ENCODE data around the gene CRMP1.

Gene CRMP1

DNA sequence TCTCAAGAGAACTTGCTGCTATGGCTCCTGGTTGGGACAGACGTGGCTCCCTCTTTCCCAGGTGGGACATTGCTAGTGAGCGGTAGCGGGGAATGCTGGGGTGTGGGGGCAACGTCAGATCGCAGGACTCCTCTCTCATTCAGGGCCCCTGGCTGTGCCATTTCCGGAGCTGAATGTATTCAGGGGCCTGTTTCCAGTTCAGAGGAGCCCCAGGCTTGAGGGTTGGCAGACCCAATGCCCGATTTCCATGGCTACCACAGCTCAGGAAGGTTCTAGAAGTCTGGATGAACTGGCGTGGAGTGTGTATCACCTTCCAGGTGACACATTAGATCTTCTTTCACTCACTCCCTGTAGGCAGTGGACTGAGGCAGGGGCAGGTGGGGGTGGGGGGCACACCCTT is 26.2 kb upstream of the CRMP1 start:
- DNase-seq: no peak

DNA sequence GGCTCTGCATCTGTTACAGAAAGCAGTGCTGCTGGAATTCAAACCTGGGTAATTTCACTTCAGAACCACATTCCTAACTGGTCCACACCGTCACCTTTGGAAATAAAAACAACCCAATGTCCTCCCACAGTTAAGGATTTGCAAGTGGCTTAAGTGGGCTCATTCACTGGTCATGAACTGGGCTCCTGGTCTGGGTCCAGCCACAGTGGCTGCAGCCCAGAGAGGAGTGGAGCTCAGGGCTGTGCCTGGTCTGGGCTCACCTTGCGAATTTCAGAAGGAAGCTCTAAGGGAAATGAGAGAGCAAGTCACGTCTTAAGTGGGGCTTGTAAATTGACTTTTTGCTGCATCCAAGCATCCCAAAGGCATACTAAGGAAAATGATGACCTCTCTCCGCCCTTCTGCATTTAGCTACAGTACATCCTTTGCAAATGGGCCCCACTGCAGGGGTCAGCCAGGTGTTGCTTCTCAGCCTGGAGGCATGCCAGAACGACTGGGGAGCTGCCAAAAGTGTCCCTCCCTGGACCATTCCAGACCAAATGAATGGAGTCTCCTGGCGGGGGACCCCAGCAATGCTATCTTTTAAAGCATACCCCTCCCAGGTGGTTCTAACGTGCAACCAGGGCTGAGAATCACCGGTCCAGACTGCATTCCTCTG is 25.6 kb upstream of the CRMP1 start:
- DNase-seq: no peak

DNA sequence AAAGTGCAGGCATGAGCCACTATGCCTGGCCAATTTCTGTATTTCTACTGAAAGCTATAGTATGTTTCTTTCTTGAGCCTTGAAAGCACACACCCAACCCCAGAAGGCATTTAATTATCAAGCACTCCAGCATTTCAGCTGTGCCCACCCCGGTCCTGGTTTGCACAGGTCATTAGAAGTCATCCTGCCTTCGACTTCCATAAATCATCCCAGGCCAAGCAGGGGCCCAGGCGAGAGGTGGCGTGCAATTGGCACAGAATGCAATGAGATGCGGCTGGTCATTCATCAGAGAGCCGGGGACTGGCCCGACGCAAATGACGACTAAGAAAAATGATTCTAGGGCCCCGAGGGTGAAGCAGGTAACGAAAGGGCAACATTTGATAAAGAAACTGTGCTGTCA is 24.8 kb upstream of the CRMP1 start:
- DNase-seq: no peak

DNA sequence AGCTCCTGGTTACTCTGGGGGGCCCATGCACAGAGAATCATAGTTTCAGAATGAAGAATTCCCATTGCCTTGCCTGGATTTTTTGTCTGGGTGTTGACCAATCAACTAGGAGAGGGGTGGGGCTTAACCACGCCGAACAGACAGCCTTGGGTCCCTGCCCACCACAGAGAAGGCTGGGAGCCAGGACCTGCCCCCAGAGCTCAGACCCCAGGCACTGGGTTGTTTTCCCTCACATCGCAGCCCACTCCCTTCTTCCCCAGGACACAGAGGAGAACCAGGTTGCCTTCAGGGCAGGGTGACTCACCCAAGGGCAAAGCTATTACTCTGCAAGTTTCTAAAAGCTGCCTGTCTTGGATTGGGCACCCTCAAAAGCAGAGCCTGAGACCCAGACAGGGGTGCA is 23.3 kb upstream of the CRMP1 start:
- no peak for DNase-seq

DNA sequence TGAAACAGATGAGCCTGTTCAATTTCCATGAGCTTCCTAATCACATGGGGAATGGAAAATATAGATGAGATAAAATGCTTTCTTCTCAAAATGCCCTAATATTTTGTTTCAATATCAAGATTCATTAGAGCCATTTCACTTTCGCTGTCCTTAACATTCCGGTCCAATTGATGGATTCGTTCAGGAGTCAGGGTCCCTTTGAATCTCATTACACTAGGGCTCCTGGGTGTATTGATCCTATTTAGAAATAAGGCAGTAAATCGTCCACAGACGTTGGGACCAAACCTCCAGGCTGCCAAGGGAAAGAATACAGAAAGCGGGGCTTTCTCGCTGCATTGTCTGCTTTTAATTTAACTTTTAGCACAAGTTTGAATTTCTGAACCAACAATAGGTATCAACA is 20.6 kb upstream of the CRMP1 start:
- DNase-seq: no peak

DNA sequence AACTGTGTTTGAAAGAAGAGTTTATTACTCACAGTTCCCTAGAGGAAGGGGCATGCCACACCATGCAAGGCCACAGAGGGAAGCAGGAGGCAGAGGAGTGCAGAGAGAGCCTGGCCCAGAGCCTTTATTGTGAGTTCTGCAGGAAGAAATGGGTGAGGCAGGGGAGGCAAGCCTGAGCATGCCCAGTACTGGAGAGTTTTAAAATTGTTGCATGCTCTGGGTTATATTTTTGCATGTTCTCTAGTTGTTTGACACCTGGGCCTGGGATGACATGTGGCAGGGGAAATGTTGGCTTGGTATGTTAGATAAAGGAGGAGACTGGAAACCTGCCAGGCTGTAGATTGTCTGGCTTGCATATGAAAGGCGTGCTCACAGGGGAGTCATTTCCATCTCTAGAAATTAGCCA is 19.7 kb upstream of the CRMP1 start:
- no peak for DNase-seq

DNA sequence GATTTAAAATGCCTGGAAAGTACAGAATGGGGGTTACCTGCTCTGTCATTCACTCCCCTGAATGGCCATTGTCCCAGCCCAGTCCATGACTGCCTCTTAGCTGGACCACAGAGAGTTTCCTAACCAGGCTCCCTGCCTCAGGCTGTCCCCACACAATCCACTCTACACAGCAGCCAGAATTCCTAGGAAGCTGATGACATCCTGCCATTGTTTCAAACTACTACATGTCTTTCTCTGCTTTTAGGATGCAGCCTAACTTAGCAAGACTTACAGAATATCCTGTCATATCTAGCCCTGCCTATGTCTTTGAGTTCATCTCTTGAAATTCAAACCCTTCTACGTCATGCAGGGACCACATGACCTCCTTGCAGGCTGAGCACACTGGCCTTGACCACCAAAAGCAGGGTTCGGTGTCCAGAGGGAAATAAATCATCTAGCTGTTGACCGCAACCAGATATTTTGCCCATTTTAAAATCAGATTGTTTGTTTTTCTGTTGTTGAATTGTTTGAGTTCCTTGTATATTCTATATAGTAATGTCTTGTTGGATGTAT is 16.1 kb upstream of the CRMP1 start:
- DNase-seq: no peak

DNA sequence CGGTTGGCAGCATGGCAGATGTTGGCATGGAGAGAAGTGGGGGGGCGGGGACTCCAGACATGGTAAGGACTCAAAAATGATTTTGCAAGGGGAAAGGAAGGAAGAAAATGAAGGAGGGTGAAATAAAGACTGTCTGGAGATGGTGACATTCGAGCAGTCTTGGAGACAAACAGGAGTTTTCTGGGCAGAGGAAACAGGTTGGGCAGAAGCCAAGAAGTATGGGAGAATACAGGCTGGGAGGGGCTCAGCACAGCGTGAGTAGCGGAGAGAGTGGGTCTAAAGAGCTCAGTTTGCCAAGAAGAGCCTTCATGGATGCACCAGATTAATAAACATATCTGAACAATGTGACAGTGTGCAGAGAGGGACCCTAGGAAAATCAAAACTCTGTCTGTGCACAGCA is 13.3 kb upstream of the CRMP1 start:
- DNase-seq: no peak

DNA sequence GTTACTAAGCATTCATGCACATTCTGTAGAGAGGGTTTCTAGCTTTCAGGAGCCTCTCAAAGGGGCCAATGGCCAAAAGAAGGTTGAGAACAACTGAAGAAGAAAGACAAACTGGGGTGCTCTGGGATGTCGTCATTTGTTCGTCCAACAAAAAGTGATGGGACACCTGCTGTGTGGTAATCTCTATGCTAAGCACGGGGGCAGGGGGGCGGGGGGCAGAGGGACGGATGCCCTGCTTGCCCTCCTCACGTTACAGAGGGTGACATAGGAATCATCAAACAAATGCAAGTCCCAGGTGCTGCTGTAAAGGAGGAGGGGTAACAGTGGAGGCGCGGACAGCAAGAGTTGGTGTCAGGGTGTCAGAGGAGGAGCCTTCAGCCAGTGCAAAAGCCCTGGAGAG is 12.8 kb upstream of the CRMP1 start:
- no peak for DNase-seq

DNA sequence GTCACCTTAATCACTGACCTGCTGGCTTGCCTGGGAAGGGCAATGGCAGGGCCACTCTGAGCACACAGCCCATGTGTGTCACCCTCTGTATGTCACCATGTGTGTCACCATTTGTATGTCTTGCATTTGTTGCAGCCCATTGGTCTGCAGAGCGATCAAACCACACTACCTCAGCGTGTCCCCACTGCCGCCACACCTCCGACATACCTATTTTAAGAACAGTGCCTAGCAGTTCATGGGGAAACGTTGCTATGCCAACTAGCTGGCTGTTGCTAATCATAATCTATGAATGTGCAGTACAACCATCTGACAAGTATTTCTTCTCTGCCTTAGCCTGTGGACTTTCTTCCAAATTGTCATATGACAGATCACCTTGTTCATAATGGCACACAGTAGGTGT is 8.0 kb upstream of the CRMP1 start:
- no peak for DNase-seq

DNA sequence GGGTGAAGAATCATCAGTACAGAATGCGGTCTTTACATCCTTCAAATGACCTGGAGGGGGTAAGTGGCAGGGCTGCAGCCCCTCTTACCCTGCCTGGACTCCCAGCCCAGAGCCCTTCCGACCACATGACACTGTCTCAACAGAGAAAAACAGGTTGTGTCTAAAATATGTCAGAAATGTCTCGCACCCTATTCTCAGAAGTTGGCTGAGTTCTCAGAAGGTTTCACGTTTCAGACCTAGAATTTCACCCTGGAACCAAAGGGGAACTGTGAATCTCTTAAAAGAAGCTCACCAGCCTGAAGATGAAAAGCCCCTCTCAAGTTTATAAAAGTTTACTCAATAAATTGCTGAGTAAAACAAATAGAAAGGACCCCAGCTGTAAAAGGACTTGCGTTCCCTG is 7.0 kb upstream of the CRMP1 start:
- DNase-seq: no peak

DNA sequence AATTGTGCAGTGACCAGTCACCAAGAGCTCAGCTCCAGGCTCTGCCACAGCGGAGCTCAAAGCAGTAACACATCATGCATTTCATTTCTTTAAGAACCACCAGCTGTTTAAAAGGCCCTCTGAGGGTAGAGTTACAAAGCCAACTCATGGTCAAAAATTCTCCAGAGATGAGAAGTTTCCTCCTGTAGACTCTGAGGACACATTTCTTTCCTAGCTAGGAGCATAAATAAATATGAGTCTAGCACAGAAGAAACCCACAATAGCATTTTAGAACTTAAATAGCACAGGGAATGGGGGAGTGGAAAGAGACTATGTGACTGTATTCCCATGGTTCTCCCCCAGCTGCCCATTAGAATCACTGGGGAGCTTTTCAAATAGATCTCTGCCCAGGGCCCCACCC is 6.5 kb upstream of the CRMP1 start:
- no peak for DNase-seq

DNA sequence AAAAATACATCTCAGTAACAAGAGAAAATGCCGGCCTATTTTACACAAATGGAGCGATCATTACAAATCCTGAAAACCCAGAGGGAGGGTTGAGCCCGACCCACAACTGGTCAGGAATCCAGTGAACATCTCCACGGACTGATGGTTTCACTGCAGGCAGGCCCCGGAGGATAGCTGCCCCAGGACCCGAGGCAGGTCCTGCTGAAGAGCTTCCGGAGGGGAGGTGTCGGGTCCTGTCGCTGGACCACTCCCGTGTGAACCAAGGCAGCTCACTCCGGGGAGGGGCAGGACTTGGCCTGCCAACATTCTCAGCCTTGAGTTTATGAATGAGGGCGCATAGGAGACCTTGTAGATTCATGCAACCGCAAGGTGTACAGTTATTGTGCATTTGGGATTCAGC is 4.8 kb upstream of the CRMP1 start:
- DNase-seq: no peak

DNA sequence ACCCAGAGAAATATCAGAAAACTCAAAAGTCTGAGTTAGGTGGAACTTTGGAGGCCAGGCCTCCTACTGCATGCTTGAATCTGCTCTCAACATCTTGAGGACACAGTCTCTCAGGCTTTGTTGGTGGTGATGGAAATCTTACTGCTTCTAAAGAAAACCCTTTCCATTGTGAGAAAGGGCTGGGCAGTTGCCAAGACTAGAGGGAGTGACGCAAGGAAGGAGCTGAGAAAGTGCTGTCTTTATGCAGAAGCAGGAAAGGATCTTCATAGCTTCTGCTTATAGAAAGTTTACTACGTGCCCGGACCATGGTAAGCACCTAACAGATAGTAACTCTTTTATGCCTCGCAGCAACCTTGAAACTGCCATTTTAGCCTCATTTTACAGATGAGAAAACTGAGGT is 2.4 kb upstream of the CRMP1 start:
- DNase-seq: no peak

DNA sequence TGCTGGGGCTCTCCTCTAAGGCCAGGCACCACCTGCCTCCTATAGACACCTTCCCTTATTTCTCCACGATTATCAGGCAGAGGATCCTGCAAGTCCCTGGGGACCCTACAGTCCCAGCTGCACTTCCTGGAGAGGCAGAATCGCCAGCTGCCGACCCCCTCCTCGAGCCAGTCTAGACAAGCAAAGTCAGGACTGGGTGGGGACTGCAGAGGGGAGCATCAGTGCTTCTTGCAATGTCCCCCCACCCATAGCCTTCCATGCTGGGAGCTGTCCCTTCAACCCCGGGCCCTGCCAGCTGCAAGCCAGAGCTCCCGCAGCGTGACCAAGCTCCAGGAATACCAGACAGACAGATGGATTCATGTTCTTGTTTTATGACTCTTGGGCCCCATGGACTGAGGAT is 1.4 kb upstream of the CRMP1 start:
- DNase-seq: no peak

DNA sequence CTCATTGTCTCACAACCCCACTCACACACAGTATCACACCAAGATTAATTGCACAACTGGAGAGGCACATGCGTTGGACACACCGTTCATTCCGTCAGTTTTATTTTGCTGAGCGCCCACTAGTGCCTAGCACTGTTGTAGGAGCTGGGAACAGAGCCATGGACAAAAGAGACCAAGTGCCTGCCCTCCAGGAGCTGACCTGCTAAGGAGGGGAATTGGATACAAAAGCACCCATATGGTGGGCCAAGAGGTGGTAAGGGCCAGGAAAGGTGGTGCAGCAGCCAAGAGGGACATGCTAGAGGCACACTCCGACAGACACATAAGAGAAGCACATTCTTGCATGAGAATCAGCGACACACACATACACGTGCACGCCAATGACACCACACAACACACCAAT is 705 bp upstream of the CRMP1 start:
- DNase-seq: no peak

DNA sequence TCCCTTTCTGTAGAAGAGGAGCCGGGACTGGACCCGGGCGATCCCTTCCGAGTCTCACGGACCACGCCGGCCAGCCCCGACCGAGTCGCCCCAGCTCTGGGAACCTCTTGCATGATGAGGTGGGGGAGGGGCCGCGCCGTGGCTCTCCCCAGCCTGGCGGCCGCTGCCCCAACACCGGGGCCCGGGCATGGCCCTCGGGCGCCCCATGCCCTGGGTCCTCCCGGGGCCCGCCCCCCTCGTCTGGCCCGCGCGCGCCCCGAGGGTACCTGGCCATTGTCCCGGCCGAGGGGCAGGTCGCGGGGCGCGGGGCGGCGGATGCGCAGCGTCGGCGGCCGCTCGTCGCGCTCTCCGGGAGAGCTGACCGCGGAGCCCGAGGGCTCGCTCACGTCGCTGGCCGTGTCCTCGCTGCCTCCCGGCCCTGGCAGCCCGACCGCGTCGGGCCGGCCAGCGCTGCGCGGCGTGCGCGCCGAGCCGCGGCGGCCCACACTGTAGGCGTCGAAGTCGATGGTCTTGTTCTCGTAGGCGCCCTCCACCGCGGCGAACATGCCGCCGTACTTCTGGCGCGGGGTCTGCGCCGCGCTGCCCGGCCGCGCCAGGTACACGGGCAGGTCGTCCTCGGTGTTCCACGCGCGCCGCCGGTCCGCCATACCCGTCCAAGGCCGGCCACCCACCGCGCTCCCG is 423 bp downstream of the CRMP1 start:
- DNase-seq: no peak

DNA sequence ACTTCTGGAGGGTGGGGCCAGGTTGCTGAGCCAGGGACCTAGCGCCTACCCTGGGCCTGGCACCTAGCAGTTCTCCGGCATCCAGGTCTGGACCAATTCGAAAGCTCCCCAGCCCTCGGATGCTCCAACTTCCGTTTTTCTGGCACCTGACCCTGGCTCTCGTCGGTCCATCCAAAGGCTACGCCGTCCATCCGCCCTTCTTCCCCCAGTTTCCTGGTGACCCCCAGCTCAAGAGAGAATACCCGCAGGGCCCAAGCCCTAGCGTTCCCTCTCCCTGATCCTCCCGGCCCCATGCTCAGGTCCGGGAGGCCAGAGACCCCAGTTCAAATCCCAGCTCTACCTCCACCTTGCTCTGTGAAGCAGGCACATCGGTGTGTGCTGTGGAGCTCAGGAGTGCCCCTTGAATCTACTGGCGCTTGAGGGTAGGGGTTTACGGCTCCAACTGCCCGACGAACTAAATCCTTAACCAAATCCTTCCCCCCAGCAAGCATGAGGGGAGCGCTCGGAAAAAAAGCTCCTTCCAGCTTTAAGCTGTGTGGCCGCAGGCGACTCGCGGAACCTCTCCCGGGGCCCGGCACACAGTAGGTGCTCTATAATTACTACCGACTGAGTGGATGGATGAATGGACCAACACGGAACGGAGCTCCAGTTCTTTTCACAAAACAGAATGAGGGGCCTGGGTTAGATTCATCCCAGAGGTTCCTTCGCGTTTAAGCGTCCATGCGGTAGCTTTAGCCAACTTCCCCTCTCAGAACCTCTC is 1.1 kb downstream of the CRMP1 start:
- DNase-seq: no peak

DNA sequence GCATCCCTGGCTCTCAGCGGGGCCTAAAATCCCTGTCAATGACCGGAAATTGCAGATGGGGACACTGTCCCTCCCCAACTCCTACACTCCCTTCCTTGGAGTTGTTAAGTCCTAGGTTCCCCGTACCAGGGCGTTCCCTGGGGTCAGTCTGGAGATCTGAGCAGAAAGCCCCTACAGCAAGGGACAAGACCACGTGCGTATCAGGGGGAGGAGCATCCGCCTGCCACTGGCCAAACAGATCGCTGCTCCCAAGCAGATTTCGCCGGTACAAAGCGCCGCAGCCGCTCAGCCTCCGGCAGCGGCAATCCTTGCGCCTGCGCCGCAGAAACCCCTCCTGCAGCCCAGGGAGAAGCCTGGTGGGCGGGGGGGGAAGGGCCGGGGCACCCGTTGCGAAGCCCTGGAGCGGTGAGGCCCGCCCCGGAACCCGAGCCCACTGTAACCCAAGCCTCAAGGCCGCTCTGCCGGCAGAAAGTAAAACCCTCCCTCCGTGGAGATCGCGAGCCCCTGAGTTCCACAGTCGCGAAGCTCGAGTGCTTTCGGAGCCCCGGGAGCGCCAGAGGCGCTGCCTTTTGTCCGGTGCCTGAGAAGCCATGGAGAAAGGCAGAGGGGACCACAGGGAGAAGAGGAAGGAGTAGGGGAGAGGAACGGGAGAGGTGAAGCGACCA is 2.7 kb downstream of the CRMP1 start:
- DNase-seq: peak; percentile 77

DNA sequence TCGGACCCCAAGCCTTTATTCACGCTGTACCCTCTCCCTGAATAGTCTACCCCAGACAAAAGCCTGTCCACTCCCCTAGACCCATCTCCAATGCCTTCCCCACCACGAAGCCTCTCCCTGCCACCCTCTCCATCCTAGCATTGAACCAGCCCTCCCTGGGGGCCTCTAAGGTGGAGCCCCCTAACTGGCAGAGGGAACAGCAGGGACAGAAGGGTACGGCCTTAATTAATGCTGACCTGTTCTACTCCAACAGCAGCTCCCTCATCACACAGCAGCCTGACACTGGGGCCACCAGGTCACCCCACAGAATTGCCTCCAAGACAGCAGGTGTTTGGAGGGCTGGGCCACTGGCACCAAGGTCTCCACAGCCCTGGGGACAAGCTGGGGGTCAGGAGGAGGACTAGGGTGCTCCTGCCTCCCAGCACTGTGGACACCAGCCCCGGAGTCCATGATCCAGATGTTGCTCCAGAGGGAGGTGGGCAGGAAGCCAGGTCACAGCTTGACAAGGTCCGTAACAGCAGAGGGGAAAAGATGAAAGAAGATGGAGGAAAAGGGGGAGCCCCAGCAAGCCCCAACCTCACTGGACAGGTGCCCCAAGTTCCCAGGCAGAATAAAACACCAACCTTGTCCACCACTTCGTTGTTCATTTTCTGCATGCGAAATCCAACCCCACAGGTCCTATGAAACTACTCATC is 3.7 kb downstream of the CRMP1 start:
- no peak for DNase-seq

DNA sequence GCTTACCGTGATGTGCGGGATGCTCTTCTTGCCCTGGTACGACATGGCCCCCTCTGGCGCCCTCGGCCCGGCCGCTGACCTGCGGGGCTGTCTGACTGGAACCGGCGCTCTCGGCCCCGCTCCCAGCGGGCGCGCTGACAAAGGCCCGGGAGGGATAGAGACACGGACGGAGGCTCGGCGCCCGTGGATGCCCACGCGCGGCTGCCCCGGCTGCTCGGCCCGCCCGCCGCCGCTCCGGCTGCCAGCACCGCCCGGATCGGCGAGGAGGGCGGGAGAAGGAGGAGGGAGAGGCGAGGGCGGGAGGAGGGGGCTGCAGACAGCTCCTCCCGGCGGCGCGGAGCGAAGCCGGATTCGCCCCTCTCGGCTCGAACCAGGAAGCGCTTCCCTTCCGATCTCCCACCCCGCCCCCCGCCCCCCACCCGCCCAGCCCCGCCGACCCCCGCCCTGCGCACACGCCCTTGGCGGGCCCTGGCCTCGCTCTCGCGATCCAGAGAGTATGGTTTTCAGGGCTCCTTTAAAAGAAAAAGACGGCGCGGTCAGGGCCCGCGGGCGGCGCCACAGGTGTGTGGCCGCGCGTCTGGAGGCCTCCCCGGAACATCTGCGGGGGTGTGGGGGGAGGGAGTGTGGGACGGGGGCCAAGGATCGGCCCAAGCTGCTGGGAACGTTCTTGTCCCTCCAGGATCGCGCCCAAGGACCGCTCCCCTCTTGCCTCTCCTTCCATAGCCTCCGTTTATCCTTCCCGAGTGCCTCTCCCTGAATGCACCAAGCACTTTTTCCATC is 4.5 kb downstream of the CRMP1 start:
- DNase-seq: no peak

All from DMS153 (cell line).